ENCODE measurements around the gene GALNT16.
"Not testable (repeated sequence)": the region's sequence is repeated elsewhere in the genome, so short reads cannot be mapped to it uniquely, and the experiment has no call there.

Gene GALNT16

DNA sequence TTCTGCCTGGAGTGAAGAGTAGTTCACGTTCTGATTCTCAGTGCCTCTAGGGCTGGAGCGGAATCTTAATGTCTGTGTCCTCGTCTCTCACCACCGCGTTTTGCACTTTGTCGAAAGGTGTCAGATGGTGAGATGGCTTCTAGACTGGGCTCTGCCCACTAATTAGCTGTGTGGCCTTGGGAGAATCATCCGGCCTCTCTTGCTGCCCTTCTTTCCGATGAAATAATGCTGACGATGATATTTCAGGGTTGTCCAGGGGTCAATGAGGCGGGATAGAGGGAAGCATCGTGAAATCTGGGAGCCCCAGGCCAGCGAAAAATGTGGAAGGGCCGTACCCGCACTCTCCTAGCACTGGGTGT, 811 bp upstream of the GALNT16 start:
- no peak for DNase-seq (ENCODE audit: low read depth in 2 of 3, low spot score in 1 of 3)

GRCh38 chr14:69260190-69260860, 367 bp downstream of the GALNT16 start:
- DNase-seq (ENCODE audit: low read depth in 2 of 3, low spot score in 1 of 3), result no peak

DNA sequence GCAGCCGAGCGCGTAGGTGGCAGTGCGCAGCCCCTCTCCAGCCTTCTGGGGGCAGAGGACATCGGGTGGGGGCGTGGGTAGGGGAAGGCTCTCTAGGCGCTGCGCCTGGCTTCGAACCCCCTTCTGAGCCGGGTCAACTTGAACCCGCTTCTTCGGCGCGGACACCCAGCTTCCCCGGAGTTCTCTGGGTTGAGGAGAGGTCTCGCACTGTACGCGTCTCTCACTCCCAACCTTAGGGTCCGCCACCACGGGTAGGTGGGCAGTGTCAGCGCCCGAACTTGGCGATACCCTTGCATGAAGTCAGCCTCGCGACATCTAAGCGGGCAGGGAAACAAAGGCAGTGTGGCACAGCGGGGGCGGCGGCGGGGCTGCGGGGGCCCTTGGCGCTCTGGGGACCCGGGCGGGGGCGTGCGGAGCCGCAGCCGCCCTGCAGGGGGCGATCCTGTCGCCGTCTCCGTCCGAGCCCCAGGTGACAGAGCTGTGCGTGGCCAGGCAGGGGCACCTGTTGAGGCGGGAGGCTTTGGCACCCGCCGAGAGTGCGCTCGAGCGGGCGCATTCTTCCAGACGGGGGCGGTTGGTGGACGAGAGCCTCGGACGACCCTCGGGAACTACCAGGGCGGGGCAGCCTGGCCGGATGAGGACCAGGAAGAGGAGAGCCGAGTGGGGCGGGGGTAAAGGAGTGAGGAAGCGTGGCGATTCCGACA, 1.1 kb downstream of the GALNT16 start:
- DNase-seq (ENCODE audit: low read depth in 2 of 3, low spot score in 1 of 3), result peak; percentile 23 to 36 (median 35)

DNA sequence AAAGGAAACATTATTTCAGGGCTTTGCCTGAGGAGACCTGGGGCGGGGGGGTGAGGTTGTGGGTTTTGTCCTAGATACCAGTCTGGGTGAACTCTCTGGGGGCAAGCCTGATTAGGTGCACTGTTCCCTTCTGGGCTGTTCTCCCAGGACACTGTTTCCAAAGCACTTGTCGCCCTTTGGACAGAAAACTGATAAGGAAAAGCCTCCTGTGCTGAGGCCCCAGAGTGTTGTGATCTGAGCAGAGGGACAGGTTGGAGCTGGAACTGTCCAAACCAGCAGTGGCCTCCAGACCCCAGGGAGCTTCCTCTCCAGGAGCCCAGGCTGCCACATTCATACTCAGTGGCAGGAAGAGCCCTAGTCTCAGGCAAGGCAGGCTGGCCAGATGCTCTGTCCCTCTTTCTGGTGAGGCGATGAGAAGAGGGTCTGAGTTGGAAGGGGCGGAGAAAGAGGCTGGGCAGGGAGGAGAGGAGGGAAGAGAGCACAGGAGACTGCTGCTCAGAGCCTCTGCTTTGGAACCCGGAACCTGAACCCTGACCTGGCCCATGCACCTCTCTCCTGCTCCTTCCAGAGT, 1.9 kb downstream of the GALNT16 start:
- no peak for DNase-seq (ENCODE audit: low read depth in 2 of 3, low spot score in 1 of 3)

- no peak for DNase-seq (ENCODE audit: low read depth in 2 of 3, low spot score in 1 of 3)
These were observed 2.6 kb downstream of the GALNT16 start for GRCh38 chr14:69262516-69262915.

DNA sequence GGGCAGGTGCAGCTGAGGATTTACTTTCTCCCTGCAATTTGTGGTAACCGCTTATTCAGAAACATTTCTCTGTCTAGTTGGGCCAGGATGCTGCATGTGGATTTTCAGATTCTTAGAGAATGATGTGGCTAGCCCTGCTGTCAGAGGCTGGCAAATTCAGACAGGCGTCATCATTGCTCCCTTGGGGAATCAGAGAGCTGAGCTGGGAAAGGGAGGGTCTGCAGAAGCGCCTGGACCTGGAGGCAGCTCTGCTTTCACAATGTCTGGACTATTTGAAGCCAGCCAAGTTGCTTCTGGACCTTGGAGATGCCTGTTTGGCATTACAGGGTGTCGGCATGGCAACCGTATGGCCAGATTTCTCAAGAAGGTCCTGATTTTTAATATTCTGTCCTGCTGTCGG, 3.4 kb downstream of the GALNT16 start:
- DNase-seq (ENCODE audit: low read depth in 2 of 3, low spot score in 1 of 3), result no peak

- no peak for DNase-seq (ENCODE audit: low read depth in 2 of 3, low spot score in 1 of 3)
These were observed 3.8 kb downstream of the GALNT16 start for GRCh38 chr14:69263771-69264170.

GRCh38 chr14:69266572-69267345, 6.8 kb downstream of the GALNT16 start:
- DNase-seq (ENCODE audit: low read depth in 2 of 3, low spot score in 1 of 3), result no peak

DNA sequence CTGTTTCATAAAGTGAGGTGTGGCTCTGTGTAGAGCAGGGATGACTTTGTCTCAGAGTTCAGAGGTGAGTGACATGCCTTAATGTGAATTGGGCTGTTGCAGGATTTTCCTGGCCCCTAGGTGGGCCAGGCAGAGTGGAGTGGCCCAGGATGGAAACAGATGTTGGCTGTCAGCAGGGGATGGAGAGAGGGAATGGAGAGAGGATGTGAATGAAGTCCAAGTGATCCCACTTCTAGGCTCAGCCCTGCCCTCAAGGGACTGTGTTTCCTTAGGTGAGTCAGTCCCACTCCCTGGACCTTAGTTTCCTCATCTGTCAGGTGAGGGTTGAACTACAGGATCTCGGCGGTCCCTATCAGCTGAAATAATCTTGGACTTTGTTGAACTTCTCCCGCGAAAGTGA, 7.5 kb downstream of the GALNT16 start:
- DNase-seq (ENCODE audit: low read depth in 2 of 3, low spot score in 1 of 3), result no peak

DNA sequence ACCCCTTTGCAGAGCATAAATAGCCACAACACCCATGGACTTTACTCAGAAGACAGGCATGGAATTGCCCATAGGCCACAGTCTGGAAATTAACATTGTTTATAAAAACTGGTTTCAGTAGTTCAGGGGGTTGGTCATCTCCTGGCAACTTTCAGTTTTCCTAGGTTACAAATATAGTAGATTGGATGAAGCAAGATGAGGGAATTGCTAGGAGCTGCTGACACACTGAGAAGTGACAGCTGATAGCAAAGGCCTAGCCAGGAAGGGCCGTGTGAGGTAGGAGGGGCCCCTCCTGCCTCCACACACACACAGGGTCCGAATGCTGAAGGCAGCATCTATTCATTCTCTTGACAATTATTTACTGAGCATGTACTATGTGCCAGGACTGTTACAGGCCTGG, 8.3 kb downstream of the GALNT16 start:
- DNase-seq (ENCODE audit: low read depth in 2 of 3, low spot score in 1 of 3), result no peak

DNA sequence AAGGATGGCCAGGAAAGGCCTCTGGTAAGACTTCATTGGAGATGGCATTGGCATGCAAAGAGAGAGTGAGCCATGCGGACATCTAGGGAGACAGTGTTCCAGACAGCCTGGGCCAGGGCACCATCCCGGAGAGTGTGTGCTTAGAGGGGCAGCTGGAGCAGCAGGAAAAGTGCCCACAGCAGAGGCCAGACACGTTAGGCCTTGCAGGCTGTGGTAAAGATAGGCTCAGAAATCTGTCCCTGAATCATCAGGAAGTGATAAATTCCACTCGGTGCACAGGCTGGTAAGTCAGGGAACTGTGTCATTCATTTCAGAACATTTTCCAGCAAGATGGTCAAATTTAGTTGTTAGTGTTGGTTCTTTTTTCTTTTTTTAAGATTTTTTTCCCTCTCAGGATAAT, 8.8 kb downstream of the GALNT16 start:
- no peak for DNase-seq (ENCODE audit: low read depth in 2 of 3, low spot score in 1 of 3)

DNA sequence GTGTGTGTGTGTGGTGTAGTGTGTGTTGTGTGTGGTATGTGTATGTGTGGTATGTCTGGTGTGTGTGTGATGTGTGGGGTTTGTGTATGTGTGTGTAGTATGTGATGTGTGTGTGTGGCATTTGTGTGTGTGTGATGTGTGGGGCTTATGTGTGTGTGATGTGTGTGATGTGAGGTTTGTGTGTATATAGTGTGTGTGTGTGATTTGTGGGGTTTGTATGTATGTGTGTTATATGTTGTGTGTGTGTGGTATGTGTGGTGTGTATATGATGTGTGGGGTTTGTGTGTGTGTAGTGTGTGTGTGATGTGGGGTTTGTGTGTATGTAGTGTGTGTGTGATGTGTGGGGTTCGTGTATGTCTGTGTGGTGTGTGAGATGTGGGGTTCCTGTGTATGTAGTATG, 9.4 kb downstream of the GALNT16 start:
- no peak for DNase-seq (ENCODE audit: low read depth in 2 of 3, low spot score in 1 of 3)

GRCh38 chr14:69270097-69270496, 10.1 kb downstream of the GALNT16 start:
- no peak for DNase-seq (ENCODE audit: low read depth in 2 of 3, low spot score in 1 of 3)

GRCh38 chr14:69270795-69271708, 11.1 kb downstream of the GALNT16 start:
- DNase-seq (ENCODE audit: low read depth in 2 of 3, low spot score in 1 of 3), result no peak

DNA sequence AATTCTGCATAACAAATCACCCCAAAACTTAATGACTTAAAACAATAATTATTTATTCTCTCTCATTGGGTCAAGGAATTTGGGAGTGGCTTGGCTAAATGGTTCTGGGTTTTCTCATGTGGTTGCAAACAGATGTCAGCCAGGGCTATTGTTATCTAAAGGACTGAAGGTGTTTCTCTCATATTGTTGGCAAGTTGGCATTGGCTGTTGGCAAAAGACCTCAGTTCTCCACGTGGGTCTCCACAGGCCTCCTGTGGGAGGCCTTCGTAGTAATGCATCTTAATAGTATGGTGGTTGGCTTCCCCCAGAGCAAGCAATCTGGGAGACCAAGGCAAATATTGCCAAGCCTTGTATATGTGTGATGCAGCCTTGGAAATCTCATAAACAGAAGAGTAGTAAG, 14.4 kb downstream of the GALNT16 start:
- no peak for DNase-seq (ENCODE audit: low read depth in 2 of 3, low spot score in 1 of 3)

- no peak for DNase-seq (ENCODE audit: low read depth in 2 of 3, low spot score in 1 of 3)
These were observed 15.4 kb downstream of the GALNT16 start for GRCh38 chr14:69275331-69275730.

DNA sequence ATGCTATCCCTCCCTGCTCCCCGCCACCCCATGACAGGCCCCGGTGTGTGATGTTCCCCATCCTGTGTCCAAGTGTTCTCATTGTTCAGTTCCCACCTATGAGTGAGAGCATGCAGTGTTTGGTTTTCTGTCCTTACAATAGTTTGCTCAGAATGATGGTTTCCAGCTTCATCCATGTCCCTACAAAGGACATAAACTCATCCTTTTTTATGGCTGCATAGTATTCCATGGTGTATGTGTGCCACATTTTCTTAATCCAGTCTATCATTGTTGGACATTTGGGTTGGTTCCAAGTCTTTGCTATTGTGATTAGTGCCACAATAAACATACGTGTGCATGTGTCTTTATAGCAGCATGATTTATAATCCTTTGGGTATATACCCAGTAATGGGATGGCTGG, 17.4 kb downstream of the GALNT16 start:
- DNase-seq (ENCODE audit: low read depth in 2 of 3, low spot score in 1 of 3), result not testable (repeated sequence)

GRCh38 chr14:69280746-69281291, 20.9 kb downstream of the GALNT16 start:
- no peak for DNase-seq (ENCODE audit: low read depth in 2 of 3, low spot score in 1 of 3)

- no peak for DNase-seq (ENCODE audit: low read depth in 2 of 3, low spot score in 1 of 3)
These were observed 21.7 kb downstream of the GALNT16 start for GRCh38 chr14:69281450-69282169.

- DNase-seq (ENCODE audit: low read depth in 2 of 3, low spot score in 1 of 3), result no peak
These were observed 22.5 kb downstream of the GALNT16 start for GRCh38 chr14:69282448-69282847.

Measured in stimulated activated CD4-positive, alpha-beta T cell treated with anti-CD3 and anti-CD28 coated beads, Interleukin-12 subunit alpha, Interleukin-12 subunit beta, amount 100 ng/mL, for 48 hours (primary cell).